WERI-Rb-1 (cell line): ENCODE measurements around the gene TENT4B.
A peak's percentile ranks its signal among the peaks of the same experiment; 100 is the strongest.

Experiments used
- DNase-seq: peaks from one replicate; pipeline ENCODE4 v3.0.0-alpha.2; 2020
- H3K27ac ChIP-seq: fragments of 250-450 bp; sonication (Bioruptor Pico); 2 replicates; pipeline ENCODE4 v1.5.1; 2020; ENCODE audit warnings: mild to moderate bottlenecking, moderate library complexity
- H3K27me3 ChIP-seq: fragments of 250-450 bp; sonication (Bioruptor Pico); 2 replicates; pipeline ENCODE4 v1.5.1; 2021; ENCODE audit warnings: mild to moderate bottlenecking, low read depth, moderate library complexity; ENCODE audit not compliant: insufficient read depth, severe bottlenecking
- H3K36me3 ChIP-seq: fragments of 250-450 bp; sonication (Bioruptor Pico); 2 replicates; pipeline ENCODE4 v1.5.1; 2020; ENCODE audit warnings: mild to moderate bottlenecking, moderate library complexity
- H3K4me3 ChIP-seq: 2 replicates; pipeline ENCODE4 v1.5.1; 2011; ENCODE audit warnings: low read depth, mild to moderate bottlenecking, control low read depth, low read length
- H3K9me3 ChIP-seq: fragments of 250-450 bp; sonication (Bioruptor Pico); 2 replicates; pipeline ENCODE4 v1.5.1; 2021; ENCODE audit warnings: mild to moderate bottlenecking, moderate library complexity; ENCODE audit not compliant: severe bottlenecking
- CTCF ChIP-seq: IDR thresholded peaks from 2 replicates; pipeline ENCODE4 v1.5.1; 2011; ENCODE audit warnings: low read depth, mild to moderate bottlenecking, control low read depth, inconsistent platforms, low read length

TENT4B gene

GRCh38 chr16:50274326-50275097 lies 121.4 kb downstream of the TENT4B start:
- Histone ChIP-seq H3K36me3 (no peaks in the 10 kb centered on the region), H3K27me3 (no peaks in the 10 kb centered on the region), H3K27ac (no peak overlapping the region), H3K9me3 (no peaks in the 10 kb centered on the region), H3K4me3 (no peak overlapping the region)
- no peak for DNase-seq
- no peak for TF ChIP-seq CTCF

DNA sequence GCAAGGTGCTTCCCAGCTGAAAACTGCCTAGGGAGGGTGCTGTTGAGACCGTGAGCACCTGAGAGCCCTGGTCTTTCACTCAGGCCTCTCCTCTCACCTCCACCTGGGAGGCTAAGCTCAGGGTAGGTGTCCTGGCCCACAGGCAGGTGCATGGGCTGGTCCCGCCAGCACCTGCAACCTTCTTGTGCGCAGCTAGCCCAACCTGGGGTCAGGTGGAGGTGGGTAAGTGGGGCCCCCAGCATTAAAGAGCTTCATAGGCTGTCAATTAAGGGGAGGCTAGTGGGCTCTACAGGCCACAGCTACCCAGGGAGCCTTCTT lies 122.0 kb downstream of the TENT4B start:
- DNase-seq, result no peak
- Histone ChIP-seq H3K36me3 (no peaks in the 10 kb centered on the region), H3K9me3 (no peaks in the 10 kb centered on the region), H3K27ac (no peak overlapping the region), H3K4me3 (no peak overlapping the region), H3K27me3 (no peaks in the 10 kb centered on the region)
- 0 out of 2 replicates have a peak, but pooled peaks have one; percentile 10 for TF ChIP-seq CTCF

GRCh38 chr16:50275428-50276325 lies 122.6 kb downstream of the TENT4B start:
- Histone ChIP-seq H3K27ac (no peak overlapping the region), H3K4me3 (no peak overlapping the region), H3K36me3 (no peaks in the 10 kb centered on the region), H3K9me3 (no peaks in the 10 kb centered on the region), H3K27me3 (no peaks in the 10 kb centered on the region)
- no peak for DNase-seq
- no peak for TF ChIP-seq CTCF

DNA sequence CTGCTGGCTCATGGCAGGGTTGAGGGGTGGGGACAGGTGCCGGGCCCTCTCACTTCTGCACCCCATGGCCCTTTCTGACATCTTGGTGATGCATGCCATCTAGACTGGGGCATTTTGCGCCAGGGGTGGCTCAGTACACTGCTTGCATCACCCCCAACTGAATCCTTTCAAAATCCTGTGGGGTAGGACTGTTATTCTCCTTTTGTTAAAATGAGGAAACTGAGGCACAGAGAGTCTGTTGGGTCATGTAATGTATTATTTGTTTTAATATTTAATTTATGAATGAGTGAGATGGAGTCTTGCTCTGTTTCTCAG lies 123.2 kb downstream of the TENT4B start:
- H3K36me3 ChIP-seq, result no peaks in the 10 kb centered on the region
- no peak for TF ChIP-seq CTCF
- DNase-seq, result no peak
- no peak overlapping the region for H3K27ac ChIP-seq
- H3K27me3 ChIP-seq, result no peaks in the 10 kb centered on the region
- H3K9me3 ChIP-seq, result no peaks in the 10 kb centered on the region
- no peak overlapping the region for H3K4me3 ChIP-seq

- Histone ChIP-seq H3K27me3 (no peaks in the 10 kb centered on the region), H3K4me3 (no peak overlapping the region), H3K27ac (no peak overlapping the region), H3K9me3 (no peaks in the 10 kb centered on the region), H3K36me3 (no peaks in the 10 kb centered on the region)
- TF ChIP-seq CTCF, result no peak
- DNase-seq, result no peak
These were observed 123.9 kb downstream of the TENT4B start for GRCh38 chr16:50276801-50277555.
